IPS DF 6.9 (cell line): ENCODE data around the gene VGLL3.
"Not testable (repeated sequence)": the region's sequence is repeated elsewhere in the genome, so short reads cannot be mapped to it uniquely, and the experiment has no call there.

Experiments
- DNase-seq: peaks from one replicate; pipeline ENCODE4 v3.0.0-alpha.2; 2013; ENCODE audit warnings: low read depth, low spot score
- H3K27ac ChIP-seq: one replicate; pipeline ENCODE4 v1.5.1; 2013; ENCODE audit warnings: low read length, control low read depth
- H3K27me3 ChIP-seq: 2 replicates; pipeline ENCODE4 v1.6.1; 2013; ENCODE audit warnings: mild to moderate bottlenecking, low read length; ENCODE audit not compliant: control insufficient read depth, insufficient read depth
- H3K36me3 ChIP-seq: 2 replicates; pipeline ENCODE4 v1.6.1; 2013; ENCODE audit warnings: low read length; ENCODE audit not compliant: control insufficient read depth, insufficient read depth
- H3K4me1 ChIP-seq: 2 replicates; pipeline ENCODE4 v1.6.1; 2013; ENCODE audit warnings: low read length; ENCODE audit not compliant: control insufficient read depth, insufficient read depth
- H3K4me3 ChIP-seq: 2 replicates; pipeline ENCODE4 v1.5.1; 2013; ENCODE audit warnings: mild to moderate bottlenecking, low read length
- H3K9me3 ChIP-seq: 2 replicates; pipeline ENCODE4 v1.6.1; 2013; ENCODE audit warnings: low read length, inconsistent platforms; ENCODE audit not compliant: control insufficient read depth, insufficient read depth
- WGBS: extraction: QIAGEN DNeasy Blood & Tissue Kit; methylation state at CpG from one replicate; pipeline ENCODE4 v1.1.7; 2013; ENCODE audit warnings: mixed read lengths, missing lambda C conversion rate; ENCODE audit not compliant: insufficient read length, insufficient coverage; 5-methylcytosine and 5-hydroxymethylcytosine counted together

Gene VGLL3

GRCh38 chr3:86989611-86990010 is 1.3 kb downstream of the VGLL3 start:
- Histone ChIP-seq H3K27me3 (no peaks in the 10 kb centered on the region; the same call in 1 of the 2 replicates), H3K9me3 (no peaks in the 10 kb centered on the region), H3K27ac (no peak overlapping the region), H3K4me3 (no peak overlapping the region; the same call in 1 of the 2 replicates), H3K36me3 (no peaks in the 10 kb centered on the region), H3K4me1 (no peaks in the 10 kb centered on the region)
- no peak for DNase-seq
- WGBS: no CpG with 5 or more reads among the region's 7 CpGs

GRCh38 chr3:86989006-86989405 is 1.9 kb downstream of the VGLL3 start:
- no peaks in the 10 kb centered on the region for H3K9me3 ChIP-seq
- H3K4me1 ChIP-seq: no peaks in the 10 kb centered on the region
- H3K36me3 ChIP-seq: no peaks in the 10 kb centered on the region
- no peak overlapping the region for H3K27ac ChIP-seq
- H3K27me3 ChIP-seq: no peaks in the 10 kb centered on the region; the same call in 1 of the 2 replicates
- no peak overlapping the region for H3K4me3 ChIP-seq
- no CpG with 5 or more reads among the region's 1 CpG for WGBS
- no peak for DNase-seq

GRCh38 chr3:86988235-86988634 is 2.7 kb downstream of the VGLL3 start:
- Histone ChIP-seq H3K27ac (no peak overlapping the region), H3K27me3 (no peaks in the 10 kb centered on the region; the same call in 1 of the 2 replicates), H3K36me3 (no peaks in the 10 kb centered on the region), H3K9me3 (no peaks in the 10 kb centered on the region), H3K4me3 (no peak overlapping the region), H3K4me1 (no peaks in the 10 kb centered on the region)
- no peak for DNase-seq
- no CpG with 5 or more reads among the region's 4 CpGs for WGBS

GRCh38 chr3:86987421-86987715 is 3.6 kb downstream of the VGLL3 start:
- no peak overlapping the region for H3K27ac ChIP-seq
- WGBS: no CpG with 5 or more reads among the region's 1 CpG
- H3K27me3 ChIP-seq: no peaks in the 10 kb centered on the region; the same call in 1 of the 2 replicates
- H3K4me1 ChIP-seq: no peaks in the 10 kb centered on the region
- no peaks in the 10 kb centered on the region for H3K36me3 ChIP-seq
- DNase-seq: no peak
- H3K9me3 ChIP-seq: no peaks in the 10 kb centered on the region
- no peak overlapping the region for H3K4me3 ChIP-seq

GRCh38 chr3:86986671-86987420 is 4.1 kb downstream of the VGLL3 start:
- WGBS: no CpG with 5 or more reads among the region's 6 CpGs
- Histone ChIP-seq H3K27ac (no peak overlapping the region), H3K27me3 (no peaks in the 10 kb centered on the region; the same call in 1 of the 2 replicates), H3K4me3 (no peak overlapping the region), H3K9me3 (no peaks in the 10 kb centered on the region), H3K4me1 (no peaks in the 10 kb centered on the region), H3K36me3 (no peaks in the 10 kb centered on the region)
- DNase-seq: no peak

GRCh38 chr3:86985181-86985826 is 5.6 kb downstream of the VGLL3 start:
- Histone ChIP-seq H3K4me3 (no peak overlapping the region), H3K9me3 (no peaks in the 10 kb centered on the region), H3K27ac (no peak overlapping the region), H3K27me3 (no peaks in the 10 kb centered on the region; the same call in 1 of the 2 replicates), H3K36me3 (no peaks in the 10 kb centered on the region), H3K4me1 (no peaks in the 10 kb centered on the region)
- no CpG with 5 or more reads among the region's 2 CpGs for WGBS
- no peak for DNase-seq

- H3K4me1 ChIP-seq: no peaks in the 10 kb centered on the region
- H3K4me3 ChIP-seq: no peak overlapping the region
- no peaks in the 10 kb centered on the region for H3K36me3 ChIP-seq
- no peaks in the 10 kb centered on the region for H3K27me3 ChIP-seq
- H3K27ac ChIP-seq: no peak overlapping the region
- H3K9me3 ChIP-seq: no peaks in the 10 kb centered on the region
- WGBS: no CpG with 5 or more reads among the region's 2 CpGs
- DNase-seq: no peak
Observed at GRCh38 chr3:86984271-86984670, 6.7 kb downstream of the VGLL3 start.

- Histone ChIP-seq H3K27me3 (no peaks in the 10 kb centered on the region), H3K4me1 (no peaks in the 10 kb centered on the region), H3K9me3 (no peaks in the 10 kb centered on the region), H3K27ac (no peak overlapping the region), H3K36me3 (no peaks in the 10 kb centered on the region), H3K4me3 (no peak overlapping the region)
- WGBS: no CpG with 5 or more reads among the region's 2 CpGs
- DNase-seq: no peak
Observed at GRCh38 chr3:86982883-86983282, 8.1 kb downstream of the VGLL3 start.

- no peak overlapping the region for H3K4me3 ChIP-seq
- H3K27ac ChIP-seq: no peak overlapping the region
- no peak for DNase-seq
- H3K27me3 ChIP-seq: no peaks in the 10 kb centered on the region
- no peaks in the 10 kb centered on the region for H3K4me1 ChIP-seq
- H3K36me3 ChIP-seq: no peaks in the 10 kb centered on the region
- no CpG with 5 or more reads among the region's 6 CpGs for WGBS
- H3K9me3 ChIP-seq: no peaks in the 10 kb centered on the region
Observed at GRCh38 chr3:86978111-86978551, 12.8 kb downstream of the VGLL3 start.

GRCh38 chr3:86976219-86976618 is 14.7 kb downstream of the VGLL3 start:
- Histone ChIP-seq H3K4me3 (no peak overlapping the region), H3K36me3 (no peaks in the 10 kb centered on the region), H3K27me3 (no peaks in the 10 kb centered on the region), H3K9me3 (no peaks in the 10 kb centered on the region), H3K4me1 (no peaks in the 10 kb centered on the region), H3K27ac (no peak overlapping the region)
- DNase-seq: no peak

- WGBS: no CpG with 5 or more reads among the region's 8 CpGs
- H3K9me3 ChIP-seq, H3K27me3 ChIP-seq, H3K27ac ChIP-seq, H3K4me1 ChIP-seq, DNase-seq, H3K36me3 ChIP-seq, H3K4me3 ChIP-seq: not testable (repeated sequence)
Observed at GRCh38 chr3:86974177-86974576, 16.8 kb downstream of the VGLL3 start.
